Ramos (cell line): ENCODE data around the gene COQ8A.

Experiments used
- in situ Hi-C: fragments of 300-500 bp; cut with MboI; formaldehyde crosslinking; loops from one replicate; pipeline ENCODE4 v1.14.3; 2022; ENCODE audit warnings: low sequenced_read_pairs; ENCODE audit not compliant: unreplicated experiment

COQ8A gene

DNA sequence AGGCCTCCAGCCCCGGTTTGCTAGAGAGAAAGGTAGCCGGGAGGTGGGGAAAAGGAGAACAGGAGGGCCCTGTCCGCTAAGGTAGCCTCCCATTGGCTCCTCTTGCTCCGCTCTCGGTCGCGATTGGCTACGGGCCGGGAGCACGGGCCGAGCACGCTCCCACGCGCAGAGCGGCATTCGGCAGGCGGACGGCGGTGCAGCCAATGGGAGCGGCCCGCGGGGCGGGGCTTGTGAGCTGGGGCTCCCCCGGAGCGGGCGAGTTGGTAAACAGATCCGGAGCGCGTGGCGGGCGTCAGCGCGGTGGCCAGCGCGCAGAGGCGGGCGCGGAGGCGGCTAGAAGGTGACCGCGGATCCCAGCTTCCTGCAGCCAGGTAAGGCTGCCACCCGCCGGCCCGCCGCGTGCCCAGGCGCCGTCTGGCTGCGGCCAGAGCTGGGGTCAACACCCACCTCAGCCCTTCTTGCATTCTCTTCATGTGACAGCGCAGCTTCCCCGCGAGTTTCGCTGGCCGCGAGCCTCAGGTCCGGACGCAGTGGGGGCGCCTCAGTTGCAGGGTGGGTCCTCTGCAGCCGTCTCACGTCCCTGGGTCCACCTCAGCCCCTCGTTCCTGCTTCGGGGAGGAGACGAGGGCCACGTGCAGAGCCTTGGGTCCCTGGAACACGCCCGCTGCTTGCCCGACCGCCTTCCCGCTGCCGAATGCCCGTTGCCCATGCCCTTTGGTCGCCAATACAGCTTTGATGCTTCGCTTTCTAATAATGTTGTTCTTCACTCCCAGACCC, at the start of gene COQ8A:
COQ8A (plus strand) TSS at position 266 of the 777 bp plus-strand sequence. CDS start 21,092 bp downstream, outside the sequence.
- in situ Hi-C loops = no loop called here

DNA sequence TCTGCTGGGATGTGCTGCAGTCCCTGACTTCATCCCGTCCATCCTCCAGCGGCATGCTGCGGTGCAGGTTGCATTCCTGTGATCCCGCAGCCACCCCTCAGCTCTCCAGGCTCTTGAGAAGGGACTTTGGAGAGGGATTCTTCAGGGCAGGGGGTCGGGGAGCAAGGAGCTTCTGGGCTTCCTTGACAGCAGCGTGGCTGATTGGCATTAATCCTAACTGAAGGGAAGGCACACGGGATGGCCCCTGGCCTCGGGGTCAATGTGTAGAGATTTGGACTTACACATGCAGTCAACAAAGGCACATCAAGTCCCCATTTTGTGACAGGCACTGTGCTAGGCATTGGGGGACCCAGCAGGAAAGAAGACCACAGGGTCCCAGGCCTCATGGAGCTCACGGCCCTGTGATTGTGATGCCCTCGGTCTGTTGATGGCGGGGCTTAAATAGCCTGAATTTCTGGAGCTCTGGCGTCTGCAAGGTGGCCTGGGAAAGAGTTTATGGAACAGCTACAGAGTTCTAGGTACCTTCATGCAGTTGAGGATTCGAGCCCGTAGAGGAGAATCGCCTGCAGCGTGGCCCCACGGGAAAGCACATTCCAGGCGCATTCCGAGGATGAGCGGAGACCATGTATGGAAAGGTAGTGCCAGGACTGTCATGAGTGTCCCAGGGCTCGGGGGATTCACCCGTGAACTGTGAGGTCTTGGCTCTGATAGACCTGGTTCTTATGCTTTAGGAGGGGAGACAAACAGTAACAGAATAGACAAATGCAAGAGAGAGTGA, 49.6 kb upstream of the COQ8A start:
- in situ Hi-C loops = no loop called here

DNA sequence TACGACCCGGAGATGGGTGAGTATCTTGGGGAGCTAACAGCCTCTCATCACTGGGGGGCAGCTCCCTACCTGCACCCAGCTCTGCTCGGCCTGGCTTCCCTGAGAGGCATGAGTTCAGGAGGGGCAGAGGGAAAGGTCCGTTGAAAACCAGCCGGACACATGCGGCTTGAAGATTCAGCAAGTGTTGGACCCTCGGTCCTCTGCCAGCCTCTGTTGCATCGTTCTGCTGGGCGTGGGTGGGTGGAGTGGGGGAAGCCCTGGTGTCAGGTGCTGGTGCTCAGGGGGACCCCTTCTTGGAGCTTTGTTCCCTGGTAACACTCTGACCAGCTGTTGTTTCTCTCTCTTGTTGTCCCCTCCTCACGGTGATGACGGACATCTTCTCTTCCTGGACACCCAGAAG, 48.7 kb upstream of the COQ8A start:
- in situ Hi-C loops = no loop called here

DNA sequence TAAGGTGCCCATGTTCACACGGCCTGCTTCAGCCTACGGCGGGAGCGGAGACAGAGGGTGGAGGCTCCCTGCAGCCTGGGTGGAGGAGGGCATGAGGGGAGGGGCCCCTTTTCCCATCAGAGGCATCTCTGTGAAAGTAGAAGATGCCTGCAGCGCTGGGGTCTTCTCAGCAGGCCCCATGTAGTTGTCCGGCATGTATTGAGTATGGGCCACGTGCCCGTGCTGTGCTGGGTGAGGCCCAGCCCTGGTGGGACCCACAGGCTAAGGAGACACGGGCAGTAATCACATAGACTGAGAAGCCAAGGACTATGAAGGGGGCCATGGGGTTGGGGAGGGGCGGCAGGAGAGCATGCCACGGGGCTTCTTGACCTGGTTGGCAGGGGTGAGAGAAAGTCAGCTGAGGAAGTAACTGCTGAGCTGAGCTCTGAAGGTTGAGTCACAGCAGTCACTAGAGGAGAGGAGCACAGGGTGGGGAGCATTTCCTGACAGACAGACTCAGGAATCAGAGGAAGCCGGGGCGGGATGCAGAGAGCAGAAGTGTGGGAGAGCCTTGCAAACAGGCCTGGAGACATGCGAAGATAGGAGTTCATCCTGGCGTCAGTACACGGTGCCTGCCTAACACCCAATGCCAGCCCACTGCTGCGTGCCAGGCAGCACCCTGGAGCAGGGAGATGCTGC, 48.1 kb upstream of the COQ8A start:
- in situ Hi-C loops = no loop called here

DNA sequence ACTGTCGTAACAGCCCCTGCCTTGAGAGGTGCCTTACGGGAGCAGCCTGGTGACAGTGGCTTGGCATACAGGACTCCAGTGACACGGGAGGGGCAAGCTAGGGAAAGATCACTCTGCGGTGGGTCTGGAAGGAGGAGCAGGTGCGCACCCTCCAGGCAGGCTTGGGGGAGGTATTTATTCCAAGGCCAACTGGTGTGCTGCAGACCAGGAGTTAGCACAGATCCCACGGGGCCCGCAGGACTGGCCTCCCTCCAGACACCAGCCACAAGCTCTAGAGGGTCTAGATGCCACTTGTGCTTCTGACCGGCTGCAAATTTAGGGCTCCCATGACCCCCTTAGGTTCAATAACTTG, 47.6 kb upstream of the COQ8A start:
- in situ Hi-C loops = no loop called here

DNA sequence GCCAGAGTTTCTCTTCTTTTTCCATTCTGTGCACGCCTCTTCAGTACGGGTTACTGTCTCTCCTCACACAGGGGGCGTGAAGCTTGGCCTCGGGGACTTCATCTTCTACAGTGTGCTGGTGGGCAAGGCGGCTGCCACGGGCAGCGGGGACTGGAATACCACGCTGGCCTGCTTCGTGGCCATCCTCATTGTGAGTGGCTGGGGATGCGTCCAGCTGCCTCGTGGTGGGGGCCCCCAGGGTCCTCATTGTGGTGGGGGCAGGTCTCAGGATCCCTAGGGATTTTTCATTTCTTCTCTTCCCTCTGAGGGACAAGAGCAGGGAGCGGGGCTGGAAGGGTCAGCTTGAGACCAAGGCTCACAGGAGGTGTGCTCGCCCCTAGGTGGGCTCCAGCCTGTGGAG, 46.2 kb upstream of the COQ8A start:
- in situ Hi-C loops = no loop called here

DNA sequence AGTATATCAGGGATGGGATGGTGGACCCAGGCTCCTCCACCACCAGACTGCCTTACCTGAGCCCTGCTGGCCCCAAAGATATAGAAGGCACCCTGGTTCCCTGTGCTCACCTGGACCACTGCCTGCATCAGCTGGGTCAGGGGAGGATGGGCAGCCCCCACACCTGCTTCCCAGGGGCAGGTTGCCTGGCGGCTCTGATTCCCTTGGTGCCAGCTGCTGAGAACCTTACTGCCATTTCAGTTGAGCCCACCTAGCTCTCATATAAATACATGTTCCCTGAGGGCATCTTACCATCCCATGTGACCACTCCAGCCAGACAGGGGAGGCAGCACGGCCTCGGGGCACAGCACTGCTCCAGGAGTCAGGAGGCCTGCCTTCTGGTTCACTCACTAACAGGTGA, 45.3 kb upstream of the COQ8A start:
- in situ Hi-C loops = no loop called here

DNA sequence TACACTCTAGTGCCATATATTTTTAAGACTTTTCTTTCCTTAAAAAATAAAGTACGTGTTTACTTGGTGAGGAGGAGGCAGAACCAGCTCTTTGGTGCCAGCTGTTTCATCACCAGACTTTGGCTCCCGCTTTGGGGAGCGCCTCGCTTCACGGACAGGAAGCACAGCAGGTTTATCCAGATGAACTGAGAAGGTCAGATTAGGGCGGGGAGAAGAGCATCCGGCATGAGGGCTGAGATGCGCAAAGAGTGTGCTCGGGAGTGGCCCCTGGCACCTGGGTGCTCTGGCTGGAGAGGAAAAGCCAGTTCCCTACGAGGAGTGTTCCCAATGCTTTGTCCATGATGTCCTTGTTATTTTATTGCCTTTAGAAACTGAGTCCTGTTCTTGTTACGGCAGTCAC, 44.5 kb upstream of the COQ8A start:
- in situ Hi-C loops = no loop called here

DNA sequence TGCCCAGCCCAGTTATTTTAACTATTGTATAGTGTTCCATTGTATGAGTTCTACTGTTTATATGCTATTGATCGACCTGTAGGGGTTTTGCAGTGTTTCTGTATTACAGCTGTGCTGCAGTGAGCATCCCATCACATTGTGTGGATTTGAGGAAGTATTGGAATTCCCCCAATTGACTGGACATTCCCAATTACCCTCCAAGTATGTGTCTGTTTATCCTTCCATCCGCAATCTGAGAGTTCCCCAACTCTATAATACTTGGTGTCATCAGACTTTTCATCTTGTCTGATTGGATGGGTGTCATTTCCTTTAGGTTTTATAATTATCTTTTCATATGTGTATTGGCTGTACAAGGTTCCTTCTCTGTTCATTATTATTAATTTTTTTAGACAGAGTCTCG, 41.8 kb upstream of the COQ8A start:
- in situ Hi-C loops = no loop called here

DNA sequence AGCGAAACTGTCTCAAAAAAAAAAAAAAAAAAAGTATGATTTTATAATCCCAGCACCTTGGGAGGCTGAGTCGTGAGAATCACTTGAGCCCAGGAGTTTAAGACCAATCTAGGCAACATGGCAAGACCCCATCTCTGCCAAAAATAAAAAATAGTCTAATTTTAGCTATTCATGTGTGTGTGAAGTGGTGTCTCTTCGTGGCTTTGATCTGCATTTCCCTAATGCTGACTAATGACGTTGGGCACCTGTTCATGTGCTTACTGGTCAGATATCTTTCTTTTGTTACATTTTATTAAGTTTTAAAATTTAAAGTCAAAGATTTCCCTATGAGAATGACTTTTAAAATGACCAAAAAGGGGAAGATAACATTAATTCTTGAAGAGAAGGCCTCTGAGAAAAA, 38.7 kb upstream of the COQ8A start:
- in situ Hi-C loops = no loop called here

DNA sequence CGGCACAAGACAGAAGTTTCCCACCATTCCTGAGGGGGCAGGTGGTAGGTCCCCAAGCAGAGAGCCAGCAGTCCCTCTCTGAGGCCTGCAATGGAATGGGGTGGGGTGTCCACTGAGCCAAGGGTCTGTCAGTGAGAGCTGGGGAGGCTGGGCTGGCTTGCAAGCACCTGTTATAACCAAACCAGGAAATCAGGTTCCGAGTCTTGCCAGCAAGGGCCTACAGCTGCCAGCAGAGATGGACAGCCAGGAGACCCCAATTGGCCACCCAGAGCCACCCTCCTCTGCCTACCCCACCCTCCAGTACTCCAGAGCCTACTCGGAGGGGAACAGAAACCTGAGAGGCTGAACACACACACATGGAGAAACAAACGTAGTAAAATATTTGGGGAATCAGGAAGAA, 37.5 kb upstream of the COQ8A start:
- in situ Hi-C loops = no loop called here

DNA sequence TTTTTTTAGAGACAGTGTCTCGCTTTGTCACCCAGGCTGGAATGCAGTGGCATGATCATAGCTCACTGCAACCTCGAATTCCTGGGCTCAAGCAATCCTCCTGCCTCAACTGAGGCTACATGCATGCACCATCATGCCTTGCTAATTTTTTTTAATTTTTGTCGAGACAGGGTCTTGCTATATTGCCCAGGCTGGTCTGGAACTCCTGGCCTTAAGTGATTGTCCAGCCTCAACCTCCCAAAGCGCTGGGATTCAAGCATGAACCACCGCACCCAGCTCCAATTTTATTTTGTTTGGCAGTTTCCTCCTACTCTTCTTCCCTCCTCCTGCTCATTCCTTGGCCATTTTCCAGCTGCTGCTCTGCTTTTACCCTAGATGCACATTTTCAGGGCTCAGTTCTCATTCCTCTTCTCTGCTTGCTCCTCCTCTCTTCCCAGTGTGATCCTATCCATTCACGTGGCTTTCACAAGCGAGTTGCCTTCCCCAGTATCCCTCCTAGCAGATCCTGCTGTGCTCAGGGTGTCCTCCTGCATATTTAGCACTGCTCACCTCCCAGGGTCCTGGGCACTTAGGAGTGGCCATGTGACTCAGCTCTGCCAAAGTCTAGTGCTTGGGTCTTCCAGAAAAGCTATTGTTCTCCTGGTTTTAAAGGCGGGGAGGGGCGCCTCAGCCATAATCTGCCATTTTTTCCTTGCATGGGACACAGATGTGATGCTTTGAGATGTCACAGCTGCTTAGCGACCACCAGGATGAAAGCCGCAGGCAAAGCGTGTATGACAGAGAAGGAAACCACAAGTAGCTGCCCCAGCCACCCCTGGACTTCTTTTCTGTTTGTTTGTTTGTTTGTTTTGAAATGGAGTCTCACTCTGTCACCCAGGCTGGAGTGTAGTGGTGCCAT, 36.0 kb upstream of the COQ8A start:
- in situ Hi-C loops = no loop called here

DNA sequence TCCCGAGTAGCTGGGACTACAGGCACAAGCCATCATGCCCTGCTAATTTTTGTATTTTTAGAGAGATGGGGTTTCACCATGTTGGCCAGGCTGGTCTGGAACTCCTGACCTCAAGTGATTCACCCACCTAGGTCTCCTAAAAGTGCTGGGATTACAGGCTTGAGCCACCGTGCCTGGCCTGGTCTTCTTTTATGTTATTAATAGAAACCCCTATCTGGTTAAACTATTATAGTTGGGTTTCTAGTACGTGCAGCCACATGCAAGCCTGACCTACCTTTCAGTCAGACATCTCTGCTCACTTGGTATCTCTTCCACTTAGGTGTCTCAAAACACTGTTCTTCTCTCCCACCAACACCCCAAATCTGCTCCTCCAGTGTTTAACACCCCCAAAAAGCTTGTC, 35.3 kb upstream of the COQ8A start:
- in situ Hi-C loops = no loop called here

DNA sequence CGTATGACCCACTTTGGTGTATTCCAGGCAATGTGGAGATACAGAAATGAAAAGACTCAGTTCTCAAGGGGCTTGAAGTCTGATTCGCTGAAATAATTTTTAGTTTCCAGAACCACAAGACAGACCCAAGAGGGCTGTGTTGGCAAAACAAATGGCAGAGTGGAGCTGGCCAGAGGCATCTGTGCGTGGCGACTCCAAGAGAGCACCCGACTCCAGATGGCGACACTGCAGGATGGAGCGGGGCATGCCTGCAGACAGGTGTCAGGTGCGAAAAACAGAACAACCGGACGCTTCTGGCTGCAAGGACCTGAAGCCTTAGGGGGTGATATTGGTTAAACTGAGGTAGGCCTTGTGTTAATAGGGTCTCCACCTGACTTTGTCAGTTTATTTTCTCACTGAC, 31.7 kb upstream of the COQ8A start:
- in situ Hi-C loops = no loop called here

DNA sequence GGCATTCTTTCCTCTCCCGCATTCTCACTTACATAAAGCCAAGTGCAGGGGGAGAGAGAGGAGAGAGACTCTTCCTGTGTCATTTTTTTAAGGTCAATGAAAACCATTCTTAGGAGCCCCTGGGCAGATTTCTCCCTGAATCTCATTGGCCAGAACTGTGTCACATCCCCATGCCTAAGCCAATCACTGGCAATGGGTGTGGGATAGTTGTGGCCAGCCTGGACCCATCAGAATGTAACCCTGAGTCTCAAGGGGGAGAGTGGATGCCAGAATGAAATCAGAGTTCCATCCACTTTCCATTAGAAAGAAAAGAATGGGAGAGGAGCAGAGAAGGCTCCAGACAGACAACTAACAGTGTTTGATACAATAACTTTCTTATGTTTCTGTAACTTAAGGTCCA, 31.2 kb upstream of the COQ8A start:
- in situ Hi-C loops = no loop called here

DNA sequence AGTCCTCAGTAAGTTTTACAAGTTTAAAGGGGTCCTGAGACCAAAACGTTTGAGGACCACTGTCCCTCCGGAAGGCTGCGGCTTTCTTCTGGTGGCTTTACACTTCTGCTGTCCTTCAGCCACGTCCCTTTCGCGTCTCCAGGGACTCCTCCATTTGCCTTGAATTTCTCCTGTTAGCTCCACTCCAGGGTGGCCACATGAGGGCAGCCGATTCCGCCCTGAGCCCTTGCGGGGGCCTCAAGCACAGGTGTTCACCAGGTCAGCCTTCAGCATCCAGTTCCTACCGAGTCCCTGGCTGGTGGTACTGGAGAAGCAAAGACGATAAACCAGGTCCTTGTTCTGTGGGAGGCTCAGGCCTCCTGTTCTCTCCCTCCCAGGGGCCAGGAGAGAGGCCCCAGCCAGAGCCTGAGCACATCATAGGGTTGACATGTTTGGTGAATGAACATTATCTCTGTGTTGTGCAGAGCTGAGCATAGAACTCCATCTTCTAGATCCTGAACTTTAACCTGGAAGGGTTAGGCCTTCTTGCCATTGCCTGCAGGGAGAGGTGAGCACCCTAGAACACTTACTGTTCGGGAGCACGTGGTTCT, 27.4 kb upstream of the COQ8A start:
- in situ Hi-C loops = no loop called here

DNA sequence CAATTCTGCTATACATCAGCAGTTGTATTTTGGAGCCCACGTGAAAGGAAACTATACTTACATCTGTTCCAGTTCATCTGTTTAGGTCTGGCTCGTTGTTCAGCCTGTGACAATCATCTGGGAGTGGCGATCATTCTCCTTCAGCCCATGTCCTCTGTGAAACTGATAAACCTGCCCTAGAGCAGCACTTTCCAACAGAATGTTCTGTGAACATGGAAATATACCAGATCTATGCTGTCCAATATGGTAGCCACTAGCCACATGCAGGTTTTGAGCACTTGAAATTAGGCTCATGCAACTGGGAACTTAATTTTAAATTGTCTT, 24.5 kb upstream of the COQ8A start:
- in situ Hi-C loops = no loop called here

DNA sequence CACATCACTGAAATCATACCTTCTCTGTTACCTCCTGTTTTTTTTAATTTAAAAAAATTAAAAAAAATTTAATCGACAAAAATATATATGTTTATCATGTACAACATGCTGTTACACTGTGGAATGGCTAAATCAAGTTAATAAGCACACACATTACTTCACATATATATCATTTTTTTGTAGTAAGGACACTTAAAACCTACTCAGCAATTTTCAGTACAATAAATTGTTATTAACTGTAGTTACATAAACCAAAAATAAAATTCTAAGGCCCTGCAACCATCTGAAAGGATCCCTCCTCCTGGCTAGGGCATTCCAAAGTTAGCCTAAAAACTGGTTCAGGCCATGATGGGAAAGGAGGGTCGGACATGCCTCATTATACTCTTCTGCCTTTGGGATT, 23.6 kb upstream of the COQ8A start:
- in situ Hi-C loops = no loop called here

DNA sequence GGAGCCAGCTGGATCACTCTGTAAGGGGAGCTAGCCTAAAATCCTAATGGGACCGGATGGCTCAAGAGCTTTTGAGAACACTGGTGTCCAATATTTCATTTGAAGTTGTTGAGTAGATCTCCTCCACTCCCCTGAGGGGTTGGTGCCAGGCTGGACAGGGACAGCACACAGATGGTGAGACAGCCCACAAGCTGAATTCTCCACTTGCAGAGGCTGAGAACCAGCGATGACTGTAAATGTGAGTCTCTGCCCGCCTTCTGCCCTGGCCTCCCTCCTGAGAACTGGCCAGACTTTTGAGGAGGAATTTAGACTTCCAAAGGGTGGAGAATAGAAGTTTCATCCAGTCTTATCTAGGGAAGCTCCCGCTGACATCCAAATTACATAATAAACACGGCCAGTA, 20.5 kb upstream of the COQ8A start:
- in situ Hi-C loops = no loop called here

DNA sequence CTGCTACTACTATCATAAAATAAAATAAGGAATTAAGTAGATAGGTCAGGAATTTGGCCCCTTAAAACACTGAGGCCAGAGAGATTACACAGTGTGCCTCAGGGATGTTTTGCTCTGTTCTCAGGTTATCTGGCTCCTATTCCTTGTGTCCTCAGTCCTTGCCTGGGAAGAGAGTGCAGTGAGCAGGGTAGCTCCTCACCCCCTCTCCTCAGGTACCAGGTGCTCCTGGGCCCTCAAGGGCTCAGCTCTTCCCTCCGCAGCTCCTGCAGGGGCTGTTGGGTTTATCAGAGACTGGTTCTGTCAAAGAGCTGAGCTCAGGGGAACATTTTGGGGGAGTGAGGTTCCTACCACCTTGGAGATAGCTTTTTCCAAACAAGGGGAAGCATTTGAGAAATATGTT, 20.1 kb upstream of the COQ8A start:
- in situ Hi-C loops = no loop called here
